H9 (cell line): ENCODE data around the gene NFX1. TPM values are rescaled to one million over a fixed set of nuclear protein-coding genes. Genes with fewer than 3 reads are reported as not detected.

Source experiments
- DNase-seq: peaks from one replicate; pipeline ENCODE4 v3.0.0-alpha.2; 2017
- H2AFZ ChIP-seq: one replicate; pipeline ENCODE4 v1.6.1; 2013; ENCODE audit warnings: mild to moderate bottlenecking, low read length, control low read depth, moderate library complexity
- H2AK5ac ChIP-seq: 2 replicates; pipeline ENCODE4 v1.6.1; 2013; ENCODE audit warnings: low read length, control low read depth, mixed read lengths; ENCODE audit not compliant: insufficient read length
- H2BK120ac ChIP-seq: one replicate; pipeline ENCODE4 v1.6.1; 2013; ENCODE audit warnings: low read depth, mild to moderate bottlenecking, low read length, control low read depth, inconsistent platforms; ENCODE audit not compliant: poor library complexity, severe bottlenecking
- H2BK12ac ChIP-seq: 2 replicates; pipeline ENCODE4 v1.6.1; 2013; ENCODE audit warnings: low read length, control low read depth, mixed read lengths, low read depth; ENCODE audit not compliant: insufficient read length
- H2BK15ac ChIP-seq: 2 replicates; pipeline ENCODE4 v1.6.1; 2013; ENCODE audit warnings: low read depth, low read length, control low read depth
- H2BK20ac ChIP-seq: one replicate; pipeline ENCODE4 v1.6.1; 2013; ENCODE audit warnings: low read depth, mild to moderate bottlenecking, low read length, control low read depth, inconsistent platforms; ENCODE audit not compliant: poor library complexity, severe bottlenecking
- H2BK5ac ChIP-seq: 2 replicates; pipeline ENCODE4 v1.6.1; 2013; ENCODE audit warnings: low read length, control low read depth, mixed read lengths; ENCODE audit not compliant: insufficient read length
- H3K14ac ChIP-seq: 2 replicates; pipeline ENCODE4 v1.6.1; 2013; ENCODE audit warnings: low read length, control low read depth; ENCODE audit not compliant: insufficient read depth
- H3K18ac ChIP-seq: 2 replicates; pipeline ENCODE4 v1.6.1; 2013; ENCODE audit warnings: low read depth, mild to moderate bottlenecking, mixed read lengths, low read length, control low read depth; ENCODE audit not compliant: insufficient read length
- H3K23ac ChIP-seq: 2 replicates; pipeline ENCODE4 v1.6.1; 2013; ENCODE audit warnings: low read length, control low read depth, mixed read lengths, low read depth; ENCODE audit not compliant: insufficient read length
- H3K23me2 ChIP-seq: 2 replicates; pipeline ENCODE4 v1.6.1; 2013; ENCODE audit warnings: low read depth, mild to moderate bottlenecking, mixed read lengths, low read length, control low read depth; ENCODE audit not compliant: insufficient read length, poor library complexity, severe bottlenecking
- H3K27ac ChIP-seq: 2 replicates; pipeline ENCODE4 v1.5.1; 2013; ENCODE audit warnings: low read length, control low read depth, mixed read lengths, low read depth; ENCODE audit not compliant: insufficient read length
- H3K27me3 ChIP-seq: 2 replicates; pipeline ENCODE4 v1.6.1; 2013; ENCODE audit warnings: low read length, control low read depth, inconsistent platforms; ENCODE audit not compliant: insufficient read depth
- H3K4ac ChIP-seq: 2 replicates; pipeline ENCODE4 v1.6.1; 2013; ENCODE audit warnings: low read depth, mild to moderate bottlenecking, control low read depth, inconsistent platforms, low read length, moderate library complexity
- H3K4me1 ChIP-seq: 2 replicates; pipeline ENCODE4 v1.6.1; 2013; ENCODE audit warnings: low read length, control low read depth, inconsistent platforms; ENCODE audit not compliant: insufficient read depth
- H3K4me2 ChIP-seq: 2 replicates; pipeline ENCODE4 v1.6.1; 2013; ENCODE audit warnings: low read length, control low read depth, mixed read lengths; ENCODE audit not compliant: insufficient read length, insufficient read depth
- H3K56ac ChIP-seq: 2 replicates; pipeline ENCODE4 v1.6.1; 2013; ENCODE audit warnings: low read depth, mild to moderate bottlenecking, mixed read lengths, low read length, control low read depth; ENCODE audit not compliant: insufficient read length
- H3K79me1 ChIP-seq: 2 replicates; pipeline ENCODE4 v1.6.1; 2013; ENCODE audit warnings: low read depth, mild to moderate bottlenecking, moderate library complexity, low read length, control low read depth, inconsistent platforms; ENCODE audit not compliant: insufficient read depth, poor library complexity, severe bottlenecking
- H3K79me2 ChIP-seq: 2 replicates; pipeline ENCODE4 v1.6.1; 2013; ENCODE audit warnings: low read length, control low read depth, inconsistent platforms; ENCODE audit not compliant: insufficient read depth
- H3K9ac ChIP-seq: 2 replicates; pipeline ENCODE4 v1.6.1; 2013; ENCODE audit warnings: low read length, control low read depth, mixed read lengths; ENCODE audit not compliant: insufficient read length; ENCODE audit errors: extremely low read depth
- H3K9me3 ChIP-seq: one replicate; pipeline ENCODE4 v1.6.1; 2013; ENCODE audit warnings: low read depth, low read length, inconsistent platforms; ENCODE audit not compliant: control insufficient read depth
- H3T11ph ChIP-seq: one replicate; pipeline ENCODE4 v1.6.1; 2013; ENCODE audit warnings: mild to moderate bottlenecking, low read length, control low read depth, inconsistent platforms
- H4K20me1 ChIP-seq: one replicate; pipeline ENCODE4 v1.6.1; 2013; ENCODE audit not compliant: control insufficient read depth, insufficient read length, insufficient read depth
- H4K5ac ChIP-seq: 2 replicates; pipeline ENCODE4 v1.6.1; 2013; ENCODE audit warnings: low read depth, mild to moderate bottlenecking, mixed read lengths, low read length, control low read depth; ENCODE audit not compliant: insufficient read length
- H4K8ac ChIP-seq: replicated peaks from 2 replicates; pipeline ENCODE4 v1.6.1; 2013; ENCODE audit warnings: low read length, control low read depth, mixed read lengths, low read depth; ENCODE audit not compliant: insufficient read length
- H4K91ac ChIP-seq: 2 replicates; pipeline ENCODE4 v1.6.1; 2013; ENCODE audit warnings: low read depth, mild to moderate bottlenecking, moderate library complexity, mixed read lengths, low read length, control low read depth; ENCODE audit not compliant: insufficient read length
- H3K27ac Mint-ChIP-seq, 3 experiments: 2 replicates in 2 of 3; 3 replicates in 1 of 3; pipeline ENCODE4 v1.8.0; 2020 to 2021; ENCODE audit warnings: mixed read lengths in 3 of 3, mild to moderate bottlenecking in 1 of 3, moderate library complexity in 1 of 3
- H3K27me3 Mint-ChIP-seq: 2 replicates; pipeline ENCODE4 v1.8.0; 2021; ENCODE audit warnings: low read depth, mild to moderate bottlenecking, moderate library complexity, mixed read lengths
- H3K36me3 Mint-ChIP-seq, 3 experiments: 2 replicates in 2 of 3; 3 replicates in 1 of 3; pipeline ENCODE4 v1.8.0; 2020 to 2021; ENCODE audit warnings: low read depth in 3 of 3, mixed read lengths in 3 of 3; ENCODE audit not compliant: insufficient read depth in 1 of 3
- H3K4me1 Mint-ChIP-seq, 2 experiments: 2 replicates each; pipeline ENCODE4 v1.8.0; 2020; ENCODE audit warnings: mixed read lengths in 2 of 2
- H3K4me3 Mint-ChIP-seq, 2 experiments: 2 replicates in 1 of 2; 3 replicates in 1 of 2; pipeline ENCODE4 v1.8.0; 2020 to 2021; ENCODE audit warnings: mild to moderate bottlenecking in 2 of 2, mixed read lengths in 2 of 2, moderate library complexity in 1 of 2
- H3K9me3 Mint-ChIP-seq, 2 experiments: 2 replicates in 1 of 2; 3 replicates in 1 of 2; pipeline ENCODE4 v1.8.0; 2020; ENCODE audit warnings: mild to moderate bottlenecking in 2 of 2, mixed read lengths in 2 of 2, moderate library complexity in 1 of 2
- WGBS: extraction: QIAGEN DNeasy Blood & Tissue Kit; methylation state at CpG from one replicate; pipeline ENCODE4 v1.1.7; 2013; ENCODE audit warnings: missing lambda C conversion rate, low lambda C conversion rate, mixed read lengths; ENCODE audit not compliant: insufficient read length; ENCODE audit errors: extremely low coverage; 5-methylcytosine and 5-hydroxymethylcytosine counted together
- total RNA-seq: library from RNA; stranded (reverse); gene quantifications from 2 replicates; pipeline ENCODE4 v1.2.1, GENCODE V29; 2021
- TF ChIP-seq, protein P1 (sequence below): fragments of 200-600 bp; sonication (generic); conservative IDR thresholded peaks from 3 replicates; pipeline ENCODE4 v1.8.0; 2021; ENCODE audit warnings: antibody characterized with exemption, mild to moderate bottlenecking

NFX1 gene
- total RNA-seq, 1 experiment from 2014 or later: 35.1 TPM

DNA sequence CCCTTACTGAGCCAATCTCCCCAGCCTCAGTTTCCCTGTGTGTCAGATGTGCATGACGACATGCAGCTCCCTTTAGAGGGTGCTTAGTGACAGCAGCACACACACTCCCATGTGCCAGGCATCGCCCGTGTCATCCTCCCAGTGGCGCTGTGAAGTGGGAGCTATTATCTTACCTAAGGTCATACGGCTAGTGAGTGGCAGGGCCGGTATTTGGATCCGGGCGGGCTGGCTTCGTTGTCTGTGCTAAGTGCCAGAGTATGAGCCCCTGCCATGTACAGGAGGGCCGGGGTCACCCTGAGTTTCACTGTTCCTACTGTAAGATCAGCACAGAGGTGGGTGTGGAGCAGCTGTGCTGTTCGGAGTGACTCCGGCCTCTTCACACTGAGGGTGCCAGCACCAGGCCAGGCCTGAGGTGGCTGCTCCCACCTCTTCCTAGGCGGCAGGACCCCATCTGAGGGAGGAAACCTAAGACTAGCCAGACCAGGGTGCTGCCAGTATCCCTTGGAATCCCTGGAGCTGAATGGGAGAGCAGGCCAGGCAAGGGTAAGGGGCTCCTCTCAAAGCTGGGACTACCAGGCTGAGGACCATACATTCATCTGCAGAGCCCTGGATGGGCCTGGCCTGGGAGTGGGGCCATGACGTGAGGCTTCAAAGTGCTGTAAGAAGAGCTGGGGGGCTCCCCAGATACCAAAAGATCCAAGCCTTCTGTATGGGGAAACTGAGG, 89.5 kb downstream of the NFX1 start:
- Histone ChIP-seq H3K56ac (no peak overlapping the region), H2BK5ac (no peak overlapping the region), H2AK5ac (no peak overlapping the region), H3K9ac (no peak overlapping the region), H4K20me1 (no peaks in the 10 kb centered on the region), H4K91ac (no peak overlapping the region), H3K4ac (no peak overlapping the region), H3K18ac (no peak overlapping the region), H2BK20ac (no peak overlapping the region), H3K23me2 (no peaks in the 10 kb centered on the region), H3K9me3 (no peaks in the 10 kb centered on the region), H2BK15ac (peak overlapping the region; percentile 72; the same call in 1 of the 2 replicates), H3K14ac (no peak overlapping the region; the same call in 1 of the 2 replicates), H3K4me1 (peaks cover 4% of the 10 kb centered on the region; the same call in 1 of the 2 replicates), H2BK12ac (no peak overlapping the region), H4K5ac (no peak overlapping the region), H3K23ac (no peak overlapping the region), H3T11ph (no peak overlapping the region), H2AFZ (no peak overlapping the region), H2BK120ac (no peak overlapping the region), H3K4me2 (no peak overlapping the region), H3K27me3 (no peaks in the 10 kb centered on the region), H3K79me2 (no peaks in the 10 kb centered on the region), H3K79me1 (no peaks in the 10 kb centered on the region), H3K27ac (no peak overlapping the region), H4K8ac (no peak overlapping the region)
- Mint-ChIP-seq H3K4me1 (peaks cover 30 to 42% of the 10 kb centered on the region in 2 experiments), H3K27me3 (no peaks in the 10 kb centered on the region; the same call in 1 of the 2 replicates), H3K4me3 (no peak overlapping the region; a peak in 1 of 5 replicates), H3K27ac (0 out of 7 replicates have a peak overlapping the region, but pooled peaks of 1 of the 3 experiments have one; percentile 70), H3K36me3 (no peaks in the 10 kb centered on the region), H3K9me3 (no peaks in the 10 kb centered on the region)
- TF ChIP-seq, protein P1, sequence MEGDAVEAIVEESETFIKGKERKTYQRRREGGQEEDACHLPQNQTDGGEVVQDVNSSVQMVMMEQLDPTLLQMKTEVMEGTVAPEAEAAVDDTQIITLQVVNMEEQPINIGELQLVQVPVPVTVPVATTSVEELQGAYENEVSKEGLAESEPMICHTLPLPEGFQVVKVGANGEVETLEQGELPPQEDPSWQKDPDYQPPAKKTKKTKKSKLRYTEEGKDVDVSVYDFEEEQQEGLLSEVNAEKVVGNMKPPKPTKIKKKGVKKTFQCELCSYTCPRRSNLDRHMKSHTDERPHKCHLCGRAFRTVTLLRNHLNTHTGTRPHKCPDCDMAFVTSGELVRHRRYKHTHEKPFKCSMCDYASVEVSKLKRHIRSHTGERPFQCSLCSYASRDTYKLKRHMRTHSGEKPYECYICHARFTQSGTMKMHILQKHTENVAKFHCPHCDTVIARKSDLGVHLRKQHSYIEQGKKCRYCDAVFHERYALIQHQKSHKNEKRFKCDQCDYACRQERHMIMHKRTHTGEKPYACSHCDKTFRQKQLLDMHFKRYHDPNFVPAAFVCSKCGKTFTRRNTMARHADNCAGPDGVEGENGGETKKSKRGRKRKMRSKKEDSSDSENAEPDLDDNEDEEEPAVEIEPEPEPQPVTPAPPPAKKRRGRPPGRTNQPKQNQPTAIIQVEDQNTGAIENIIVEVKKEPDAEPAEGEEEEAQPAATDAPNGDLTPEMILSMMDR: no peak
- WGBS: no CpG with 5 or more reads among the region's 14 CpGs
- no peak for DNase-seq
